Measurements from ENCODE around the gene CDYL2.

Gene CDYL2

GRCh38 chr16:80689487-80689886 lies 114.9 kb downstream of the CDYL2 start:
- Histone ChIP-seq H4K91ac (ENCODE audit: low read depth, low read length) (no peak overlapping the region), H3K27ac (ENCODE audit: low read depth, low read length) (no peak overlapping the region), H3K36me3 (ENCODE audit: control insufficient read depth in 1 of 2, insufficient read depth in 2 of 2, low read length in 2 of 2) (no peaks in the 10 kb centered on the region), H3K14ac (ENCODE audit: low read length) (no peak overlapping the region), H3K27me3 (ENCODE audit: insufficient read depth, low read length) (no peaks in the 10 kb centered on the region), H3K4me1 (ENCODE audit: control insufficient read depth in 1 of 2, insufficient read depth in 2 of 2, low read length in 2 of 2) (no peaks in the 10 kb centered on the region), H2AFZ (ENCODE audit: insufficient read depth, low read length, poor library complexity) (no peak overlapping the region), H2BK120ac (ENCODE audit: insufficient read depth, low read length, poor library complexity) (no peak overlapping the region), H4K8ac (ENCODE audit: low read depth, low read length) (no peak overlapping the region), H3K4ac (ENCODE audit: low read depth, low read length) (no peak overlapping the region), H3K9me3 (ENCODE audit: insufficient read depth, low read depth, low read length) (peaks cover under 1% of the 10 kb centered on the region), H3K9ac (ENCODE audit: low read length) (no peak overlapping the region), H3K4me2 (ENCODE audit: low read length) (no peak overlapping the region), H3K79me1 (ENCODE audit: low read length) (no peaks in the 10 kb centered on the region), H3K23ac (ENCODE audit: low read length) (no peak overlapping the region), H3K4me3 (ENCODE audit: low read depth, low read length) (no peak overlapping the region), H3K79me2 (ENCODE audit: control insufficient read depth, insufficient read depth, low read length, poor library complexity) (no peaks in the 10 kb centered on the region), H2AK5ac (ENCODE audit: low read length) (no peak overlapping the region), H2BK12ac (ENCODE audit: low read length) (no peak overlapping the region), H3K18ac (ENCODE audit: low read length) (no peak overlapping the region), H4K12ac (ENCODE audit: low read depth, low read length) (no peak overlapping the region), H2BK5ac (ENCODE audit: low read depth, low read length, poor library complexity) (no peak overlapping the region)
- WGBS (ENCODE audit: extremely low coverage, insufficient coverage, insufficient read length): no CpG with 5 or more reads among the region's 10 CpGs
- no peak for DNase-seq

DNA sequence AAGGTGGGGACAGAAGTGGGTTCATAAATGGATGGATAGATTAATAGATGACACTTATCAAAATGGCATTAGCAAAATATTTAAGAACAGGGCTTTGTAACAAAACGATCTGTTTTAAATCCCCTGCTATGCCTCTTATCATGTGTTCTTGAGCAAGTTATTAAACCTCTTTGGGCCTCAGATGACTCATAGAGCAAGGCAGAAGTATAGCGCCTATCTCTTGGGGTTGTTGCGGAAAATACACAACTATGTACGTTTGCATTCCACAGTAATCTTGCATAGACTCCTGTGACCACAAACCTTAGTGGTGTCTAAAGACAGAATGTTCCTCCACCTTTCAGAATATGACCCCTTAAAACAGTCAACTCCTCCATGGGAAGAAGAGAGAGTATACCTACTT lies 116.8 kb downstream of the CDYL2 start:
- no peak overlapping the region for H3K27ac ChIP-seq (ENCODE audit: low read depth, low read length)

DNA sequence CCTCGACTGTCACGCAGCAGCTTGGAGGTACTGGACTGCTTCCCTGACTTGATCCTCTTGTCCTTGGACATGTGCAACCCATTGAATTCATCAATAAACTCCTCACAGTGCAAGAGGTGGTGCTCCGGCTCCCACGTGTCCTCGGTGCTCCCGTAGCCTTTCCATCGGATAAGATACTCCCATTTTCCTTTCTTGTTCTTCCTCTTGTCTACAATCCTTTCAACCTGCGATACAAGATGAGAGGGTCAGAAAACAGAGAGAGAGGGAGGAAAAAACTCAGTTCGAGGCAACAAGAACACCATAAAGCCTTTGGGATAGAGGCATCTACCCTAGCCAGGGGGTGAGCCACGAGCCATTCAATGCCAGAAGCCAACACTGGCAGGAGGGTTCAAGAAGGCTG lies 119.5 kb downstream of the CDYL2 start:
- H4K91ac ChIP-seq (ENCODE audit: low read depth, low read length): no peak overlapping the region
- H3K18ac ChIP-seq (ENCODE audit: low read length): no peak overlapping the region
- no peaks in the 10 kb centered on the region for H3K36me3 ChIP-seq (ENCODE audit: control insufficient read depth in 1 of 2, insufficient read depth in 2 of 2, low read length in 2 of 2)
- H3K27me3 ChIP-seq (ENCODE audit: insufficient read depth, low read length): no peaks in the 10 kb centered on the region
- no peak overlapping the region for H4K12ac ChIP-seq (ENCODE audit: low read depth, low read length)
- H2BK120ac ChIP-seq (ENCODE audit: insufficient read depth, low read length, poor library complexity): no peak overlapping the region
- H3K4me2 ChIP-seq (ENCODE audit: low read length): no peak overlapping the region
- no peak overlapping the region for H2BK5ac ChIP-seq (ENCODE audit: low read depth, low read length, poor library complexity)
- no peak for DNase-seq
- no peaks in the 10 kb centered on the region for H3K4me1 ChIP-seq (ENCODE audit: control insufficient read depth in 1 of 2, insufficient read depth in 2 of 2, low read length in 2 of 2)
- no peak overlapping the region for H3K23ac ChIP-seq (ENCODE audit: low read length)
- H2BK12ac ChIP-seq (ENCODE audit: low read length): no peak overlapping the region
- H2AK5ac ChIP-seq (ENCODE audit: low read length): no peak overlapping the region
- H2AFZ ChIP-seq (ENCODE audit: insufficient read depth, low read length, poor library complexity): no peak overlapping the region
- H3K9me3 ChIP-seq (ENCODE audit: insufficient read depth, low read depth, low read length): peaks cover 3% of the 10 kb centered on the region
- no peaks in the 10 kb centered on the region for H3K79me2 ChIP-seq (ENCODE audit: control insufficient read depth, insufficient read depth, low read length, poor library complexity)
- H4K8ac ChIP-seq (ENCODE audit: low read depth, low read length): no peak overlapping the region
- H3K14ac ChIP-seq (ENCODE audit: low read length): no peak overlapping the region
- no peaks in the 10 kb centered on the region for H3K79me1 ChIP-seq (ENCODE audit: low read length)
- H3K4me3 ChIP-seq (ENCODE audit: low read depth, low read length): no peak overlapping the region
- no peak overlapping the region for H3K4ac ChIP-seq (ENCODE audit: low read depth, low read length)
- no peak overlapping the region for H3K27ac ChIP-seq (ENCODE audit: low read depth, low read length)
- H3K9ac ChIP-seq (ENCODE audit: low read length): no peak overlapping the region
- WGBS (ENCODE audit: extremely low coverage, insufficient coverage, insufficient read length): no CpG with 5 or more reads among the region's 10 CpGs

More for the DNA sequence above, 116.8 kb downstream of the CDYL2 start:
- no peak overlapping the region for H3K18ac ChIP-seq (ENCODE audit: low read length)
- no peak overlapping the region for H2AFZ ChIP-seq (ENCODE audit: insufficient read depth, low read length, poor library complexity)
- H3K27me3 ChIP-seq (ENCODE audit: insufficient read depth, low read length): no peaks in the 10 kb centered on the region
- no peak for DNase-seq
- no peak overlapping the region for H3K9ac ChIP-seq (ENCODE audit: low read length)
- H2BK120ac ChIP-seq (ENCODE audit: insufficient read depth, low read length, poor library complexity): no peak overlapping the region
- H2AK5ac ChIP-seq (ENCODE audit: low read length): no peak overlapping the region
- H3K4me3 ChIP-seq (ENCODE audit: low read depth, low read length): no peak overlapping the region
- H3K23ac ChIP-seq (ENCODE audit: low read length): no peak overlapping the region
- no peak overlapping the region for H4K8ac ChIP-seq (ENCODE audit: low read depth, low read length)
- H3K36me3 ChIP-seq (ENCODE audit: control insufficient read depth in 1 of 2, insufficient read depth in 2 of 2, low read length in 2 of 2): no peaks in the 10 kb centered on the region
- H3K14ac ChIP-seq (ENCODE audit: low read length): no peak overlapping the region
- no CpG with 5 or more reads among the region's 4 CpGs for WGBS (ENCODE audit: extremely low coverage, insufficient coverage, insufficient read length)
- H3K79me1 ChIP-seq (ENCODE audit: low read length): no peaks in the 10 kb centered on the region
- no peak overlapping the region for H4K12ac ChIP-seq (ENCODE audit: low read depth, low read length)
- no peak overlapping the region for H2BK12ac ChIP-seq (ENCODE audit: low read length)
- no peak overlapping the region for H2BK5ac ChIP-seq (ENCODE audit: low read depth, low read length, poor library complexity)
- H3K9me3 ChIP-seq (ENCODE audit: insufficient read depth, low read depth, low read length): peaks cover 3% of the 10 kb centered on the region
- H4K91ac ChIP-seq (ENCODE audit: low read depth, low read length): no peak overlapping the region
- no peaks in the 10 kb centered on the region for H3K79me2 ChIP-seq (ENCODE audit: control insufficient read depth, insufficient read depth, low read length, poor library complexity)
- no peak overlapping the region for H3K4me2 ChIP-seq (ENCODE audit: low read length)
- no peaks in the 10 kb centered on the region for H3K4me1 ChIP-seq (ENCODE audit: control insufficient read depth in 1 of 2, insufficient read depth in 2 of 2, low read length in 2 of 2)
- H3K4ac ChIP-seq (ENCODE audit: low read depth, low read length): no peak overlapping the region

- H3K4me3 ChIP-seq (ENCODE audit: low read depth, low read length): no peak overlapping the region
- H2BK120ac ChIP-seq (ENCODE audit: insufficient read depth, low read length, poor library complexity): no peak overlapping the region
- no peak overlapping the region for H3K4ac ChIP-seq (ENCODE audit: low read depth, low read length)
- H3K79me2 ChIP-seq (ENCODE audit: control insufficient read depth, insufficient read depth, low read length, poor library complexity): no peaks in the 10 kb centered on the region
- no peak overlapping the region for H4K12ac ChIP-seq (ENCODE audit: low read depth, low read length)
- H2BK12ac ChIP-seq (ENCODE audit: low read length): no peak overlapping the region
- H3K18ac ChIP-seq (ENCODE audit: low read length): no peak overlapping the region
- no peak overlapping the region for H2BK5ac ChIP-seq (ENCODE audit: low read depth, low read length, poor library complexity)
- WGBS (ENCODE audit: extremely low coverage, insufficient coverage, insufficient read length): no CpG with 5 or more reads among the region's 15 CpGs
- H4K91ac ChIP-seq (ENCODE audit: low read depth, low read length): no peak overlapping the region
- H3K23ac ChIP-seq (ENCODE audit: low read length): no peak overlapping the region
- no peaks in the 10 kb centered on the region for H3K4me1 ChIP-seq (ENCODE audit: control insufficient read depth in 1 of 2, insufficient read depth in 2 of 2, low read length in 2 of 2)
- H3K36me3 ChIP-seq (ENCODE audit: control insufficient read depth in 1 of 2, insufficient read depth in 2 of 2, low read length in 2 of 2): no peaks in the 10 kb centered on the region
- H3K4me2 ChIP-seq (ENCODE audit: low read length): no peak overlapping the region
- peaks cover 3% of the 10 kb centered on the region for H3K9me3 ChIP-seq (ENCODE audit: insufficient read depth, low read depth, low read length)
- H2AK5ac ChIP-seq (ENCODE audit: low read length): no peak overlapping the region
- no peaks in the 10 kb centered on the region for H3K27me3 ChIP-seq (ENCODE audit: insufficient read depth, low read length)
- H3K79me1 ChIP-seq (ENCODE audit: low read length): no peaks in the 10 kb centered on the region
- no peak overlapping the region for H3K14ac ChIP-seq (ENCODE audit: low read length)
- no peak overlapping the region for H4K8ac ChIP-seq (ENCODE audit: low read depth, low read length)
- no peak overlapping the region for H3K9ac ChIP-seq (ENCODE audit: low read length)
- H2AFZ ChIP-seq (ENCODE audit: insufficient read depth, low read length, poor library complexity): no peak overlapping the region
- no peak overlapping the region for H3K27ac ChIP-seq (ENCODE audit: low read depth, low read length)
- DNase-seq: no peak
Observed at GRCh38 chr16:80684136-80684765, 120.1 kb downstream of the CDYL2 start.
